ENCODE results near the gene ERICH6.
A peak's percentile ranks its signal among the peaks of the same experiment; 100 is the strongest.

ERICH6 gene

GRCh38 chr3:150703756-150704344 lies at the start of gene ERICH6:
Gene ERICH6 (minus strand): TSS chr3:150703920. CDS start chr3:150703898, 22 bp downstream.
- peak; percentile 61 for DNase-seq

DNA sequence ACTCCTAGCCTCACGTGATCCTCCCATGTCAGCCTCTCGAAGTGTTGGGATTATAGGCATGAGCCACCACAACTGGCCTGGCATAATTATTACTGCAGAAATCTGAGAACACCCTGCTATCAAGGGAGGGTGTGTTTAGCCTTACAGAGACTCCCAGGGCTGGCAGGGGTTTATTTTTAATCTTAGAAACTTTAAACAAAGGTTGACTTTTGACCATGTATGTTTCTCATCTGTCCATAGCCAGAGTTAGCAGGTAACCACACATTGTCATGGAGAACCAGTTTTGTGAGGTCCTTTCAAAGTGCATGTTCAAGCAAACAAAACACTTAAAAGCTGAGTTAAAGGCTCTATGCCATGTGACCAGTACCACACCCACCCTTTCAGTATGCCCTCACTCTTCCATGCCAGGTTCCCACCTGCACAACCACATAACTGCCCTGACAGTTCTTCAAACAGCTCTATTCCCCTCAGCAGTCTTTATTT lies 48.1 kb upstream of the ERICH6 start:
- DNase-seq = no peak

DNA sequence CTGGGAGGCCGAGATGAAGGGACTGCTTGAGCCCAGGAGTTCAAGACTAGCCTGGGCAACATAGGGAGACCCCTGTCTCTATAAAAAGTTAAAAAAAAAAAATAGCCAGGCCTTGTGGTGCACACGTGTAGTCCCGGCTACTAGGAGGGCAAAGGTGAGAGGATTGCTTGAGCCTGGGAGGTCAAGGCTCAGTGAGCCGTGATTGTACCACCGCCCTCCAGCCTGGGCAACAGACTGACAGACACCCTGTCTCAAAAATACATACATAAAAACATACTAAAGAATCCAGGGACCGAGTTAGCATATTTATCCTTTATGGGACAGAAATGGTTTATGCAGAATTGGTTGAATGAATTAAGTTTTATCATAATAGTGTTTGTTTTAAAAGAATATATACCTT lies 45.5 kb upstream of the ERICH6 start:
- DNase-seq = no peak

- DNase-seq = no peak
Observed at GRCh38 chr3:150748684-150749047, 44.9 kb upstream of the ERICH6 start.

GRCh38 chr3:150747886-150748683 lies 44.4 kb upstream of the ERICH6 start:
- no peak for DNase-seq

DNA sequence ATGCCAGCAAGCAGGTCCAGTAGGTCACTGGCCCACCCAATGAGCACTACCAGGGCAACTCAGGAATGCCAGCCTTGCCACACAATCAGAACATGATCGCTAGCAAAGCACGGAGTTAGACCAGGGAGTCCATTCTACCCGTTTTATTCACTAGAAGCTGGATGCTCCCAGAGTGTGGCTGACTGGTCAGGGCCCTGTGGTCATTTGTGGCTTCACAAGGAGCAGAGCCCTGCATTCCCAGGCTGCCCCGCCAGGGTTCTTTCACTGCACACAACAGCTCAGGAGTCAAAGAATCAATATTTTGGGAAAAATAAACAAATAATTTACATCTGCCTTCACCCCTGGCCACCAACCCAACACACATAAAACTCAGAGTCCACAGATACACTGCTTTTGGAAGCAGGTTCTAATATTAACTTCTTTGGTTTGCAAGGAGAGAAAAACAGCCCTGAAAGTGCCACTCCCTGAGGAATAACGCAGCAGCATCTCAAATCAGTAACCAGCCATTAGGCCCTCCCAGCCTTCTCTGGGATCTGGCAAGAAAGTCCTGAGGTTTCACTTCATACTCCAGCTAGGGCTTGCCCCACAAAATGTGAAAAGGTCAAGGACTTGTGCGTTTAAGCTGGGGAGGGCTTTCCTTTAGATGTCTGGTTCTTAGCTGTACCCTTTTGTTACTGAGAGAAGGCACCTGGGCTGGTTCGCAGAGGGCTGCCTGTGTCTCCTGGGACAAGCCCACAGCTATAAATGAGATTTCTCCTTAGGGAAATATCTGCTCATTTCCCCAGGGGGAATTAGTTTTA lies 43.3 kb upstream of the ERICH6 start:
- DNase-seq = no peak

- DNase-seq = no peak
Observed at GRCh38 chr3:150745832-150746231, 42.1 kb upstream of the ERICH6 start.

GRCh38 chr3:150744919-150745211 lies 41.1 kb upstream of the ERICH6 start:
- no peak for DNase-seq

- peak; percentile 88 for DNase-seq
Observed at GRCh38 chr3:150744041-150744918, 40.6 kb upstream of the ERICH6 start.

- DNase-seq = no peak
Observed at GRCh38 chr3:150743508-150743907, 39.8 kb upstream of the ERICH6 start.

DNA sequence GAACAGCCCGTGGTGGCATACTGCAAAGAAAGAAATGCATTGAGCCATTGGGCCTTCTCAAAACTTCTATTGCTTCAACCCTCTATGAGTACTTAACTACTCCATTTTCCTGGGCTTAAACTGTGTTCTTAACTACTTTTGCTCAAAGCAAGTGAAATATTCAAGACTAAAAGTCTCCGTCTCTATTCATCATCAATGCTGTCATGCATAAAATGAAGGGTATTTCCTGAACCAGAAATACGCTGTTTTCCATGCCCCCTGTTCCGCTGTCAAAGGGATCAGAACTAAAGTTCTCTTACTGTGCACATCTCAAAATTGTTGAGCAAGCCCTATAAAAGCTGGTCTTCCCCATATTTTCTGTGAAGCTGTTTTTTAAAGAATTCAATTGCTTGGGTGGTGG lies 39.0 kb upstream of the ERICH6 start:
- DNase-seq = no peak

DNA sequence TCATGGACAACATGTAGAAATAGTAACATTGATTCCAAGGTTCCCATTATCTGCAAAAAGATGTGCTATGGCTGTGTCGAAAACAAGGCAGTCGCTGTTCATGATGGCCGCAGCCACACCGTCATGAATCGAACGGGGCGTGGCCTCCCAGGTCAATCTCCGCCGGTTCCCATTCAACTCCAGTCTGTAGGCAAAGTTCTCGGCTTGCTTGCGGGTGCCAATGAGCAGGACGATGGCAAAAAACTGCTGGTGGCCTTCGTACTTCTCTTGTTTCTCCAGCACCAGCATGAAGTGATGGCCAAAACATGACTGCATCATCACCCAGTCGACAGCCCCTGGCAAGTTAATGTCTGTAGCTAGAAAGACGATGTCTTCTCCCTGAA lies 38.4 kb upstream of the ERICH6 start:
- DNase-seq = no peak

GRCh38 chr3:150741497-150742140 lies 37.9 kb upstream of the ERICH6 start:
- no peak for DNase-seq

DNA sequence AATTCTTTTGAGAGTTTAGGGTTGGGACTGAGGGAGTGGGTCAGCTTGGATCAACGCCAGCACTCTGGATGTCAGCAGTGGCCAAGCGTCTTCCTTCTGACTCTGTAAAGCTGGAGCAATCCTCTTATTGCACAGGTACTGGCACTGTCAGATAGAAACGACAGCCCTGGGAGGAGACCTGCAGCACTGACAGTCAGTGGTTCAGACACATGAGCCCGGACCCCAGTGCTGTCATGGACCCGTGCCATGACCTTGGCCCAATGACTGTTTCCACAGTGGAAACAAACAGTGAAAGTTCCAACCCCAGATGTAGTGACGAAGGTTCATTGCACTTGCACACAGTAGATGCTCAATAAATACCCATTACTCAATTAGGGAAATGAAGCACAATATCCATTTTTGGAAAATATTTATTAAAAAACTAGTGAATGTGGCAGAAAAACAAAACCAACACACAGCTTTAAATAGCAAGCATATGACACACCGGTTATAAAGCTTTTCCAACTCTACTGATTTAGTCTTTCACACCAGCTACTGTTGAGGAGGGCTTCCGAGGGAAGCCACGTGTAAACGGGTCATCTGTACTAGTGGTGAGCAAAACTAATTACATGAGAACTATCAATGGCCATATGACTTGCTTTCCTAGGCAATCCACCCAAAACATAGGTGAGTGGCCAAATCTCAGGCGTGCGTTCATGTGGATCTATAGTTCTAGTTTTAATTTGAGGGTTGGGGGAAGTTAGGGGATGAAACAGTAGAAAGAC lies 37.2 kb upstream of the ERICH6 start:
- DNase-seq = no peak

GRCh38 chr3:150739877-150740645 lies 36.3 kb upstream of the ERICH6 start:
- DNase-seq = no peak

DNA sequence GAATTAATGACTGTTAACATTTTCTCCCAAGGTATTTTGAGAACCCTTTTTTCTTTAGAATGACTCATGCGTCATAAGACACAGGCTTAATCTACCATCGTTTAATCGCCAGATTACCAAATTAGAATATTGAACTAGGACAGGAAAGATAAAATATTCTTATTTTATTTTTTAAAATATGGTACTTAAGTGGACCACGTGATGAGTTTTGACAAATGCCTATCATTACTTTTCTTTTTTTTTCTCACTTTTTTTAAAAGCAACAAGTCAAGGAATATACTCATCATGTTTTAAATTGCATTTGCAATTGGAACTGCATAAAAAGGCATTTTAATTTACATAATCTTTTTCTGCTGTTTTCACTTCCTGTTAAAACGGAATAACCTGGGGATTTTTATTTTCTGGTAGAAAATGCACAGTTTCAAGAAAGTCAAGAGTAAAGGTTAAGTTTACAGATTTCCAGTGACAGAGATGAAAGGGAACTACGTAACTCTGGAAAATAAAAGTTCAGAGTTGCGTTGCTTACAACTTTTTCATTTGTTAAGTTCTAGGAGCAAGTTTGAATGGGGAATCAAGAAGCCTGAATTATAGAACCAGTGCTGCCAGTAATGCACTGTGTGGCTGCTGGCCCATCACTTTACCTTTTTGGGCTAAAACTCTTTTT lies 35.6 kb upstream of the ERICH6 start:
- no peak for DNase-seq

- DNase-seq = no peak
Observed at GRCh38 chr3:150738688-150739087, 35.0 kb upstream of the ERICH6 start.

GRCh38 chr3:150737874-150738679 lies 34.4 kb upstream of the ERICH6 start:
- no peak for DNase-seq
